Smooth muscle cell (in vitro differentiated cells): ENCODE results near the gene SCN4A. TPM values are rescaled to one million over a fixed set of nuclear protein-coding genes. Genes with fewer than 3 reads are reported as not detected.

ENCODE experiments used
- DNase-seq: peaks from one replicate; lab custom pipeline; 2025; ENCODE audit not compliant: unreplicated experiment; lab: John Stamatoyannopoulos, UW
- H2AFZ ChIP-seq: fragments of 200-600 bp; sonication (generic); 2 replicates; pipeline ENCODE4 v1.6.0; 2016; ENCODE audit warnings: antibody characterized with exemption, low read depth, mild to moderate bottlenecking
- H3F3A ChIP-seq: fragments of 200-600 bp; sonication (generic); 2 replicates; pipeline ENCODE4 v1.6.0; 2017; ENCODE audit warnings: antibody characterized with exemption, low read depth
- H3K27ac ChIP-seq: fragments of 200-600 bp; sonication (generic); 2 replicates; pipeline ENCODE4 v1.5.1; 2016; ENCODE audit warnings: low read depth, mild to moderate bottlenecking
- H3K27me3 ChIP-seq: fragments of 200-600 bp; sonication (generic); 2 replicates; pipeline ENCODE4 v1.6.1; 2016; ENCODE audit warnings: low read depth, mild to moderate bottlenecking
- H3K36me3 ChIP-seq: fragments of 200-600 bp; sonication (generic); 2 replicates; pipeline ENCODE4 v1.5.1; 2016; ENCODE audit warnings: low read depth
- H3K4me1 ChIP-seq: fragments of 200-600 bp; sonication (generic); 2 replicates; pipeline ENCODE4 v1.5.1; 2016; ENCODE audit warnings: low read depth
- H3K4me2 ChIP-seq: fragments of 200-600 bp; sonication (generic); 2 replicates; pipeline ENCODE4 v1.6.0; 2016; ENCODE audit warnings: mild to moderate bottlenecking
- H3K4me3 ChIP-seq: fragments of 200-600 bp; sonication (generic); 2 replicates; pipeline ENCODE4 v1.5.1; 2016; ENCODE audit warnings: mild to moderate bottlenecking
- H3K79me2 ChIP-seq: fragments of 200-600 bp; sonication (generic); 2 replicates; pipeline ENCODE4 v1.6.0; 2016; ENCODE audit warnings: low read depth, mild to moderate bottlenecking
- H3K9ac ChIP-seq: fragments of 200-600 bp; sonication (generic); 2 replicates; pipeline ENCODE4 v1.6.0; 2016; ENCODE audit warnings: low read depth
- H3K9me3 ChIP-seq: fragments of 200-600 bp; sonication (generic); replicated peaks from 2 replicates; pipeline ENCODE4 v1.5.1; 2016; ENCODE audit warnings: low read depth
- H4K20me1 ChIP-seq: fragments of 200-600 bp; sonication (generic); 2 replicates; pipeline ENCODE4 v1.6.0; 2016; ENCODE audit warnings: low read depth
- CTCF ChIP-seq: fragments of 200-600 bp; sonication (generic); IDR thresholded peaks from 2 replicates; pipeline ENCODE4 v1.5.1; 2017; ENCODE audit warnings: borderline replicate concordance, mild to moderate bottlenecking, antibody characterized with exemption; ENCODE audit not compliant: insufficient read depth, poor library complexity, severe bottlenecking
- WGBS: methylation state at CpG from one replicate; pipeline ENCODE4 v1.1.7; 2016; ENCODE audit warnings: low lambda C conversion rate; 5-methylcytosine and 5-hydroxymethylcytosine counted together
- polyA plus RNA-seq: library from polyadenylated mRNA; unstranded; fragments of >200 nt; fragmentation: Nextera tagmentation; extraction: Ambion mirVana; gene quantifications from 2 replicates; pipeline ENCODE4 v1.2.1, GENCODE V29; 2016
- total RNA-seq: library from RNA; depleted of rRNA; stranded (reverse); fragments of >200 nt; gene quantifications from 2 replicates; pipeline ENCODE4 v1.2.3, GENCODE V29; 2014

The SCN4A gene
- total and polyA plus RNA-seq, 2 experiments from 2014 or later, result under 0.01 TPM; not detected in 1

- Histone ChIP-seq H3K4me2 (no peak overlapping the region), H3F3A (no peaks in the 10 kb centered on the region), H3K9ac (no peak overlapping the region), H3K9me3 (no peaks in the 10 kb centered on the region), H3K79me2 (no peaks in the 10 kb centered on the region), H4K20me1 (no peaks in the 10 kb centered on the region), H3K4me3 (no peak overlapping the region), H3K4me1 (no peaks in the 10 kb centered on the region), H3K36me3 (no peaks in the 10 kb centered on the region), H3K27me3 (peaks cover 39% of the 10 kb centered on the region), H2AFZ (no peak overlapping the region), H3K27ac (no peak overlapping the region)
- DNase-seq, result no peak
- WGBS, result 93% methylated on average over 11 of the region's 11 CpGs
- TF ChIP-seq CTCF, result no peak
Observed at GRCh38 chr17:63996430-63997182, 23.9 kb upstream of the SCN4A start.

- no peak overlapping the region for H3K4me3 ChIP-seq
- no peak overlapping the region for H3K9ac ChIP-seq
- no peaks in the 10 kb centered on the region for H3K36me3 ChIP-seq
- H3K79me2 ChIP-seq, result no peaks in the 10 kb centered on the region
- H3K4me2 ChIP-seq, result no peak overlapping the region
- H3F3A ChIP-seq, result no peaks in the 10 kb centered on the region
- H4K20me1 ChIP-seq, result no peaks in the 10 kb centered on the region
- no peak for DNase-seq
- no peaks in the 10 kb centered on the region for H3K9me3 ChIP-seq
- H3K27me3 ChIP-seq, result peaks cover 40% of the 10 kb centered on the region
- 89% methylated on average over 5 of the region's 5 CpGs for WGBS
- no peak overlapping the region for H3K27ac ChIP-seq
- no peaks in the 10 kb centered on the region for H3K4me1 ChIP-seq
- TF ChIP-seq CTCF, result no peak
- H2AFZ ChIP-seq, result no peak overlapping the region
Observed at GRCh38 chr17:63995626-63996025, 22.9 kb upstream of the SCN4A start.

GRCh38 chr17:63993368-63993985, 20.8 kb upstream of the SCN4A start:
- H3K4me2 ChIP-seq, result no peak overlapping the region
- no peak for DNase-seq
- no peaks in the 10 kb centered on the region for H3K9me3 ChIP-seq
- no peaks in the 10 kb centered on the region for H3F3A ChIP-seq
- 73% methylated on average over 3 of the region's 3 CpGs for WGBS
- no peak for TF ChIP-seq CTCF
- no peak overlapping the region for H3K9ac ChIP-seq
- H2AFZ ChIP-seq, result no peak overlapping the region
- H3K4me1 ChIP-seq, result no peaks in the 10 kb centered on the region
- H3K27ac ChIP-seq, result no peak overlapping the region
- H3K27me3 ChIP-seq, result peaks cover 40% of the 10 kb centered on the region
- no peak overlapping the region for H3K4me3 ChIP-seq
- H3K36me3 ChIP-seq, result no peaks in the 10 kb centered on the region
- no peaks in the 10 kb centered on the region for H4K20me1 ChIP-seq
- no peaks in the 10 kb centered on the region for H3K79me2 ChIP-seq
